ENCODE data around the gene SH3YL1.

SH3YL1 gene

DNA sequence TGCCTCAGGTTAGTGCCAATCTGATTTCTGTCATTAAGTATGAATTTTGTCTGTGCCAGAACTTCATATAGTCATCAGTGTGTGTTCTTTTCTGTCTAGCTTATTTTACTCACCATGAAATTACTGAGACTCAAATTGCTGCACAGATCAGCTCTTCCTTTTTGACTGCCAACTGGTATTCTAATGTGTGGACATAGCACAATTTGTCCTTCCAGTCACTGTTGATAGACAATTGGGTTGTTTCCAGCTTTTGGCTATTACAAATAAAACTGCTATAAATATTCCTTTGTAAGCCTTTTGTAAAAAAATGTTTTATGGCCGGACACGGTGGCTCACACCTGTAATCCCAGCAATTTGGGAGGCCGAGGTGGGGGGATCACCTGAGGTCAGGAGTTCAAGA, 7.7 kb downstream of the SH3YL1 start:
- DNase-seq = no peak

GRCh38 chr2:255195-255594, 8.6 kb downstream of the SH3YL1 start:
- DNase-seq = no peak

DNA sequence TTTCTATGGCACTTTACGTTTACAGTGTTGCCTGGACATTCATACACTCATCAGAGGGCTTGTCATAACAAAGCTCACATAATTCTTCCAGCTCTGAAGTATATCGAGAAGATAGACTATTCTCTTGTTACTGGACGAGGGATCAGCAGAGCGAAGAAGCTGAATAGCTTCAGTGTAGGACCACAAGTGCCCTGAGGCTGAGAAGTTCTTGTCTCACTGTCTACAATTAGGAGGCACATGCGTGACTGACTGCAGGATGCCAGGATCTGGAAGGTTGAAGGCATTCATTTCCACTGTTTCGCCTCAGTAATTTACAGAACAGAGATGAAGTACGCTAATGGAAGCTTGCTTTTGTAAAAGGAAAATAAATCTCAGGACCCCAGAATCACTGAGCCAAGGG, 9.6 kb downstream of the SH3YL1 start:
- DNase-seq = peak; percentile 37

GRCh38 chr2:253202-253638, 10.6 kb downstream of the SH3YL1 start:
- DNase-seq = no peak

GRCh38 chr2:252001-252602, 11.7 kb downstream of the SH3YL1 start:
- DNase-seq = no peak

DNA sequence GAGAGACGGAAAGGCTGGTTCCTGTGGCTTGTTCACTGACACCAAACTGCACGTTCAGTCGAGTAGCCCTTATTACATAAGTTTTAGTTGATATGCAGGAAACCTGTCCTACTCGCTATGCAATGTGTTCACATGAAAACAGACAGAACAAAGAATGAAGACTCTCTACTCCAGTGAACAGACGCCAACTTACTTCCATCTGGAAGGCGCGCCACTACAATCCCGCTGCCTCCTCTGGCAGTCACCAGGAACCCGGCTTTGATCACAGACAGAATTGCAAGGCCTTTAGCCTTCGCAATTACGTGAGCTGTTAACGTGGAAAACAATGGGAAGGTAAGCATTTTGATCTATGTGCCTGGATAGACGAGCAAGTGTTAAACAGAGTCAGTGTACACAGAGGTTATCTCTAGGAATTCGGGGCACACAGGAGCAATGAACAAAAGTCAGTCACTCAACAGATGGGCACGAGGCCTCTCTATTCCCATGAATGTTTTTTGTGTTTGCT, 14.2 kb downstream of the SH3YL1 start:
- no peak for DNase-seq

GRCh38 chr2:248724-249123, 15.1 kb downstream of the SH3YL1 start:
- DNase-seq = no peak

- no peak for DNase-seq
Measured at GRCh38 chr2:246489-247144, 17.2 kb downstream of the SH3YL1 start.

DNA sequence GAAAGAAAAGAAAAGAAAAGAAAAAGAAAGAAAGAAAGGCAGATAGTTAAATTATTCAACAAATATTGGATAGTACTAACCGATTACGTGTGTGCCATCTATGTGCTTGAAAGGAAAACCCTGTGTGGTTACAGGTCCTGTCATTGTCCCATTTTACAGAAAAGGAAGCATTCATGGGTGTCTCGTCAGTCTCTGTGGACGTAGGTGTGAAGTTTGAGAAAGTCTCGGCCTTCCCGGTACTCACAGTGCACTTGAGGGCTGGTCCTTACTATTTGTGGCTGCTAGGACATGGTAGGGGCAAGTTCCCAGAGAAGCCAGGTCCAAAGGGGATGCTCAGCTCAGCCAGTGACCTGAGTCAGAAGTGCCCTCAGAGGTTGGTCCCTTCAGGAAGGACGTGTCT, 19.3 kb downstream of the SH3YL1 start:
- DNase-seq = no peak

GRCh38 chr2:238869-239268, 25.0 kb downstream of the SH3YL1 start:
- DNase-seq = no peak

- DNase-seq = no peak
Measured at GRCh38 chr2:238431-238830, 25.4 kb downstream of the SH3YL1 start.

- DNase-seq = no peak
Measured at GRCh38 chr2:237878-238277, 26.0 kb downstream of the SH3YL1 start.

DNA sequence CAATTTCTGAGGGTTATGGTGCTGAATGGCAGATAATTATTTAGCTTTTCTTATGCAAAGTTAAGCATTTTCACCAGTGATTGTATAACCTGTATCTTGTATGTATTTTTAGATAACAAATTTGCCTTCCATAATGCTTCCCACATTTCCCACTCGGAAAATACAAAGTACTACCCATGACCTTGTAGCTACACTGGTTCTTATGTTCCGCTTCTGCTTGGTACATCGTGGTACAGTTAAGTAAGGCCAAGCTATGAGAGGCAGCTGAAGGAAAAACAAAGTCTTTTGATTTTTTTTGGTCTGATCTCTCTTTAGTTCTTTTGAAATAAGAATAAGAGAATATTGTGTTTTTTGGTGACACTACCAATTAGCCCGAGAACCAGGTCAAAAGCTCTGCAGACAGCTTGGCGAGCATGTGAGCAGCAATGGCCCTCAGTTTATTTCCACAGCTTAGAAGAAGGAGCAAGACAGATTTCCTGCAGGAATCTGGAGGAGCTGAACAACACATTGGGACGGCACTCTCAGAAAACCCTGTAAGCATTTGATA, 26.8 kb downstream of the SH3YL1 start:
- DNase-seq = no peak

DNA sequence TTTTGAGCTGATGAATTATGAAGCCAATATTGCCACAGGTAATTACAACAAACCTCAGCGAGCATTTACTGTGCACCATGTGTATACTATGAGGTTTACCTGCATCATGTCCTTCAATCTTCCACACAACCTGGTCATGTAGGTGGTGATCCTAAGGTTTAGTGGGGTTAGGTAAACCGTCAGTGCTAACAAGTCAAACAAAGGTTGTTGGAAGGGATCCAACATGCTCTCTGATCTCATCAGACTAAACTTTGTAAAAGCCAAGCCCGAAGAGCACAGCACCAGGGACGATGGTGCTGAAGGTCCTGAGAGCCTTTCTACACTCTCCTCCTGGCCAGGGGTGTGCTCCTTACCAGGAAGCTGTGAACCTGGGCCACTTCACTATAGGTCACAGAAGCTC, 29.4 kb downstream of the SH3YL1 start:
- DNase-seq = no peak

GRCh38 chr2:233030-233429, 30.8 kb downstream of the SH3YL1 start:
- DNase-seq = no peak

- DNase-seq = no peak
Measured at GRCh38 chr2:231521-232185, 32.2 kb downstream of the SH3YL1 start.

DNA sequence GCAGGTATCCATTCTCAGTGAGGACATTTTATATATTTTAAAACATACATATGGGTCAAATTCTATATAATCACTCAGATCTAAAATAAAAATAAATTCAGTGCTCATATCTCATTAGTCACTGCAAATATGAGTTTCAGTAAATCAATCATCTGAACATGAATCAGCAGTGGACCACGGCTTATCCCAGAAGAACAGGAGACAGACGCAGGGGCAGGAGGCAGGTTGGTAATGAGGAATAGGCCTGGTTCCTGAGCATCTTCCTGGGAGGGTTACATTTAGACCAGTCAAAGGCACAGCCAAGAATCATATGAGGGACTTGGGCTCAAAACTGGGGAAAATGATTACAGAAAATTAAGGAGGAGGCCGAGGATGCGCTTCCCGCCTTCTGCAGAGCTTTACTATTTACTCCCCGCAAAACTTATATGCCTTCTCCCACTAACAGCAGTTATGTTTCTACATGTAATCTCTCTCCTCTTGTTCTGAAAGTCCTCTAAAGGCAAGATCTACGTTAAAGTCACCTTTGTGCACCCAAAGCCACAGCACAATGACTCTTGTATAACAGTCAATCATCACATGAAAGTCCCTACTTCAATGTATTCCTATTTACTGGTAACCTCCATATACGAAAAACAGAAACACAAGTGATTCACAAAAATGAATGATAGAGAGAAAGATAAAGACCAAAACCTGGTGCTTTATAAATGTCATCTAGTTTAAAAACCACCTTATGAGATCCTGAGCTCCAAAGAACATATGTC, 35.1 kb downstream of the SH3YL1 start:
- no peak for DNase-seq

DNA sequence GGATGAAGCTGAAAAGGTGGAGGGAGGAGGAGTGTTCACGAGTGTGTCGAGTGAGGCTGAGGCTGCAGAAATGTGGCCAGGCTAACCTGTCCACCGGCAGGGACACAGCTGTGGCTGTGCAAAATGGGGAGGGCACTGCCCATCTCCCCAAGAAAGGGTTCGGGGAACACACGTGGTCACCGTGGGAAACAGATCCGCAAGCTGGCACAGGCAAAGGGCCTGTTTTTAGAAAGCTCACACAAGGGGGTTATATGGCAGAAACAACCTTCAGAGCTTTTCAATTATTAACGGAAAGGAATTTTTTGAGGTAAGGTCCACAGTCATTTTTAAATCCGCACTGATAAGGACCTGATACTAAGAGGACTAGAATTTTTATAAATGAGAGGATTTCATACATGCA, 35.7 kb downstream of the SH3YL1 start:
- DNase-seq = no peak

- no peak for DNase-seq
Measured at GRCh38 chr2:223971-224760, 39.7 kb downstream of the SH3YL1 start.

- no peak for DNase-seq
Measured at GRCh38 chr2:223451-223850, 40.4 kb downstream of the SH3YL1 start.

DNA sequence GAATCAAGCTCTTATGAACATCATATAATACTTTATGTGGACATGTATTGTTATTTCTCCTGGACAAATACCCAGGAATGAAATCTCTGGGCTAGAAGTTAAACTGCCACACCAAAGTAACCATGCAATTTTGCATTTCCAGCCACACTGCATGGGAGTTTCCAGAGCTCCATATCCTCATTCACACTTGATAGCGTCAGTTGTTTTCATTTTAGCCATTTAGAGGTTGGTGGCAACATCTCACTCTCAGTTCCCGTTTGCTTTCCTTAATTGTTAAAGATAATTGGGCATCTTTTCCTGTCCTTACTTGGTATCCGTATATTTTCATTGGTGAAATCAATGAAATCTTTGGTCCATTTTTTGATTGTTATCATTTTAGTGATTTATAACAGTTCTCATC, 47.8 kb downstream of the SH3YL1 start:
- no peak for DNase-seq

GRCh38 chr2:213932-214693, 49.7 kb downstream of the SH3YL1 start:
- DNase-seq = no peak

Data from NCI-H187 treated with DMSO at 0.1 percent for 48 hours (cell line).